ENCODE results near the gene CHST13.

CHST13 gene

GRCh38 chr3:126525091-126525852 lies 1.3 kb downstream of the CHST13 start:
- TF ChIP-seq FOXP2 (optimal IDR thresholded peaks at IDR 0.05; ENCODE audit: borderline replicate concordance, extremely low read depth, extremely low read length, insufficient read depth) (no peak), REST (IDR thresholded peaks at IDR 0.05; ENCODE audit: insufficient read depth in 1 of 2, low read depth in 2 of 2, low read length in 2 of 2) (no peak), TAF1 (IDR thresholded peaks at IDR 0.05; ENCODE audit: borderline replicate concordance, insufficient read depth, low read length) (no peak), SIN3A (IDR thresholded peaks at IDR 0.05; ENCODE audit: borderline replicate concordance, insufficient read depth, low read length) (no peak), POLR2AphosphoS5 (IDR thresholded peaks at IDR 0.05; ENCODE audit: low read depth, low read length) (no peak)

GRCh38 chr3:126525853-126526667 lies 2.1 kb downstream of the CHST13 start:
- TF ChIP-seq TAF1 (IDR thresholded peaks at IDR 0.05; ENCODE audit: borderline replicate concordance, insufficient read depth, low read length), result no peak
- no peak for TF ChIP-seq POLR2AphosphoS5 (IDR thresholded peaks at IDR 0.05; ENCODE audit: low read depth, low read length)
- TF ChIP-seq REST (IDR thresholded peaks at IDR 0.05; ENCODE audit: insufficient read depth in 1 of 2, low read depth in 2 of 2, low read length in 2 of 2), result no peak
- TF ChIP-seq FOXP2 (optimal IDR thresholded peaks at IDR 0.05; ENCODE audit: borderline replicate concordance, extremely low read depth, extremely low read length, insufficient read depth), result no peak
- no peak for TF ChIP-seq SIN3A (IDR thresholded peaks at IDR 0.05; ENCODE audit: borderline replicate concordance, insufficient read depth, low read length)

- TF ChIP-seq SIN3A (IDR thresholded peaks at IDR 0.05; ENCODE audit: borderline replicate concordance, insufficient read depth, low read length) (no peak), FOXP2 (optimal IDR thresholded peaks at IDR 0.05; ENCODE audit: borderline replicate concordance, extremely low read depth, extremely low read length, insufficient read depth) (no peak), TAF1 (IDR thresholded peaks at IDR 0.05; ENCODE audit: borderline replicate concordance, insufficient read depth, low read length) (no peak), REST (IDR thresholded peaks at IDR 0.05; ENCODE audit: insufficient read depth in 1 of 2, low read depth in 2 of 2, low read length in 2 of 2) (no peak), POLR2AphosphoS5 (IDR thresholded peaks at IDR 0.05; ENCODE audit: low read depth, low read length) (no peak)
These were observed 2.7 kb downstream of the CHST13 start for GRCh38 chr3:126526668-126527005.

GRCh38 chr3:126527006-126527405 lies 3.1 kb downstream of the CHST13 start:
- TF ChIP-seq REST (IDR thresholded peaks at IDR 0.05; ENCODE audit: insufficient read depth in 1 of 2, low read depth in 2 of 2, low read length in 2 of 2) (no peak), TAF1 (IDR thresholded peaks at IDR 0.05; ENCODE audit: borderline replicate concordance, insufficient read depth, low read length) (no peak), POLR2AphosphoS5 (IDR thresholded peaks at IDR 0.05; ENCODE audit: low read depth, low read length) (no peak), FOXP2 (optimal IDR thresholded peaks at IDR 0.05; ENCODE audit: borderline replicate concordance, extremely low read depth, extremely low read length, insufficient read depth) (no peak), SIN3A (IDR thresholded peaks at IDR 0.05; ENCODE audit: borderline replicate concordance, insufficient read depth, low read length) (no peak)
